WTC11 (cell line): ENCODE data around the gene EDN2. TPM values are rescaled to one million over a fixed set of nuclear protein-coding genes. Genes with fewer than 3 reads are reported as not detected.

ENCODE experiments used
- AFF4 ChIP-seq: sonication (generic); formaldehyde crosslinking; IDR thresholded peaks from 2 replicates; pipeline ENCODE4 v1.8.1; 2023; ENCODE audit warnings: mild to moderate bottlenecking, missing genetic modification reagents, borderline replicate concordance
- ATF6 ChIP-seq: sonication (generic); formaldehyde crosslinking; IDR thresholded peaks from 2 replicates; pipeline ENCODE4 v1.8.1; 2023; ENCODE audit warnings: mild to moderate bottlenecking, missing genetic modification reagents
- CDX4 ChIP-seq: fragments of 250-450 bp; sonication (Bioruptor Pico); IDR thresholded peaks from 2 replicates; pipeline ENCODE4 v1.9.0; 2021; ENCODE audit warnings: moderate library complexity, mild to moderate bottlenecking, inconsistent platforms, borderline replicate concordance
- CREM ChIP-seq: sonication (generic); formaldehyde crosslinking; IDR thresholded peaks from 2 replicates; pipeline ENCODE4 v1.8.1; 2022; ENCODE audit warnings: mild to moderate bottlenecking, missing genetic modification reagents, moderate library complexity
- CTCF ChIP-seq: fragments of 200-600 bp; IDR thresholded peaks from 2 replicates; pipeline ENCODE4 v1.8.0; 2022; ENCODE audit warnings: antibody characterized with exemption
- FOXP1 ChIP-seq: sonication (generic); formaldehyde crosslinking; IDR thresholded peaks from 2 replicates; pipeline ENCODE4 v1.8.0; 2022; ENCODE audit warnings: missing genetic modification reagents, mild to moderate bottlenecking, moderate library complexity, borderline replicate concordance
- GRHL2 ChIP-seq: fragments of 250-450 bp; sonication (Bioruptor Pico); IDR thresholded peaks from 2 replicates; pipeline ENCODE4 v1.8.0; 2022; ENCODE audit warnings: mild to moderate bottlenecking, moderate library complexity; ENCODE audit not compliant: insufficient replicate concordance, severe bottlenecking
- GTF2I ChIP-seq: fragments of 250-450 bp; sonication (Bioruptor Pico); conservative IDR thresholded peaks from 2 replicates; pipeline ENCODE4 v1.4.0; 2021; ENCODE audit warnings: mild to moderate bottlenecking
- NFATC4 ChIP-seq: fragments of 250-450 bp; sonication (Bioruptor Pico); IDR thresholded peaks from 2 replicates; pipeline ENCODE4 v1.9.0; 2021; ENCODE audit warnings: mild to moderate bottlenecking
- NR2C2 ChIP-seq: sonication (generic); formaldehyde crosslinking; IDR thresholded peaks from 2 replicates; pipeline ENCODE4 v1.8.0; 2022; ENCODE audit warnings: mild to moderate bottlenecking, missing genetic modification reagents
- NR3C1 ChIP-seq: sonication (generic); formaldehyde crosslinking; conservative IDR thresholded peaks from 2 replicates; pipeline ENCODE4 v1.8.1; 2023; ENCODE audit warnings: low read depth, mild to moderate bottlenecking, missing genetic modification reagents
- PREB ChIP-seq: sonication (generic); formaldehyde crosslinking; IDR thresholded peaks from 2 replicates; pipeline ENCODE4 v1.8.1; 2022; ENCODE audit warnings: mild to moderate bottlenecking, missing genetic modification reagents, moderate library complexity, borderline replicate concordance
- STAT6 ChIP-seq: sonication (generic); formaldehyde crosslinking; conservative IDR thresholded peaks from 2 replicates; pipeline ENCODE4 v1.8.1; 2023; ENCODE audit warnings: mild to moderate bottlenecking, low read depth, missing genetic modification reagents, moderate library complexity
- TCF7 ChIP-seq: sonication (generic); formaldehyde crosslinking; IDR thresholded peaks from 2 replicates; pipeline ENCODE4 v1.8.0; 2022; ENCODE audit warnings: mild to moderate bottlenecking, low read depth, missing genetic modification reagents, moderate library complexity
- TEAD1 ChIP-seq: sonication (generic); formaldehyde crosslinking; IDR thresholded peaks from 2 replicates; pipeline ENCODE4 v1.8.0; 2022; ENCODE audit warnings: mild to moderate bottlenecking, missing genetic modification reagents
- USF1 ChIP-seq: sonication (generic); formaldehyde crosslinking; IDR thresholded peaks from 2 replicates; pipeline ENCODE4 v1.8.0; 2022; ENCODE audit warnings: mild to moderate bottlenecking, missing genetic modification reagents
- USF2 ChIP-seq: sonication (generic); formaldehyde crosslinking; IDR thresholded peaks from 2 replicates; pipeline ENCODE4 v1.8.1; 2023; ENCODE audit warnings: mild to moderate bottlenecking, missing genetic modification reagents, moderate library complexity
- ZNF138 ChIP-seq: sonication (generic); formaldehyde crosslinking; conservative IDR thresholded peaks from 2 replicates; pipeline ENCODE4 v1.8.1; 2022; ENCODE audit warnings: mild to moderate bottlenecking, moderate library complexity, missing genetic modification reagents
- ZNF416 ChIP-seq: fragments of 250-450 bp; sonication (Bioruptor Pico); IDR thresholded peaks from 2 replicates; pipeline ENCODE4 v1.9.0; 2021; ENCODE audit warnings: mild to moderate bottlenecking, inconsistent platforms
- ZNF423 ChIP-seq: fragments of 250-450 bp; sonication (Bioruptor Pico); IDR thresholded peaks from 2 replicates; pipeline ENCODE4 v2.1.2; 2022; ENCODE audit warnings: mild to moderate bottlenecking, moderate library complexity
- ZNF671 ChIP-seq: fragments of 250-450 bp; sonication (Bioruptor Pico); IDR thresholded peaks from 2 replicates; pipeline ENCODE4 v1.8.0; 2021; ENCODE audit warnings: mild to moderate bottlenecking
- total RNA-seq: library from RNA; stranded (reverse); gene quantifications from 3 replicates; pipeline ENCODE4 v1.2.3, GENCODE V29; 2021

Gene EDN2
- total RNA-seq, 1 experiment from 2014 or later = 0.33 TPM

- TF ChIP-seq CDX4 (no peak), AFF4 (no peak), USF2 (CRISPR knock-in tag) (peak; percentile 54), USF1 (peak; percentile 78), CREM (CRISPR knock-in tag) (peak; percentile 76; the same call in 1 of the 2 replicates), GTF2I (CRISPR knock-in tag) (no peak), PREB (CRISPR knock-in tag) (no peak), CTCF (no peak), TCF7 (CRISPR knock-in tag) (no peak), TEAD1 (peak; percentile 98; the same call in 1 of the 2 replicates), ZNF423 (peak; percentile 82), NR2C2 (CRISPR knock-in tag) (0 out of 2 replicates have a peak, but pooled peaks have one; percentile 31), ZNF671 (CRISPR knock-in tag) (no peak), GRHL2 (no peak), ZNF138 (no peak), ZNF416 (no peak), FOXP1 (CRISPR knock-in tag) (peak; percentile 86), ATF6 (no peak), NR3C1 (CRISPR knock-in tag) (no peak), STAT6 (CRISPR knock-in tag) (no peak), NFATC4 (CRISPR knock-in tag) (no peak)
These were observed 11.9 kb upstream of the EDN2 start (continued) for GRCh38 chr1:41496080-41497055.
